GM19455 (cell line): ENCODE results near the gene ISG15.
"Not testable (repeated sequence)": the region's sequence is repeated elsewhere in the genome, so short reads cannot be mapped to it uniquely, and the experiment has no call there.

Source experiments
- ATAC-seq: cut with Tn5 transposase; IDR thresholded peaks from one replicate; pipeline ENCODE4 v1.9.1; 2021; ENCODE audit not compliant: unreplicated experiment

The ISG15 gene

GRCh38 chr1:1043921-1044320 is 30.6 kb downstream of the ISG15 start:
- no peak for ATAC-seq

- ATAC-seq: no peak
These were observed 31.3 kb downstream of the ISG15 start for GRCh38 chr1:1044455-1045078.

DNA sequence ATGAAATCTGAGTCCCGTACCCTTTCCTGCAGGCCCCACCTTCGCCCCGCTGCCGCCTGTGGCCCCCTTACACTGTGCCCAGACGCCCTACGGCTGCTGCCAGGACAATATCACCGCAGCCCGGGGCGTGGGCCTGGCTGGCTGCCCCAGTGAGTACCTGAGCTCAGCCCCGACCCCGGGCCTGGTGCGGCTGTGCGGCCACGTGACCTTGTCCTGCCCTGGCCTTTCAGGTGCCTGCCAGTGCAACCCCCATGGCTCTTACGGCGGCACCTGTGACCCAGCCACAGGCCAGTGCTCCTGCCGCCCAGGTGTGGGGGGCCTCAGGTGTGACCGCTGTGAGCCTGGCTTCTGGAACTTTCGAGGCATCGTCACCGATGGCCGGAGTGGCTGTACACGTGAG is 31.8 kb downstream of the ISG15 start:
- ATAC-seq: no peak

DNA sequence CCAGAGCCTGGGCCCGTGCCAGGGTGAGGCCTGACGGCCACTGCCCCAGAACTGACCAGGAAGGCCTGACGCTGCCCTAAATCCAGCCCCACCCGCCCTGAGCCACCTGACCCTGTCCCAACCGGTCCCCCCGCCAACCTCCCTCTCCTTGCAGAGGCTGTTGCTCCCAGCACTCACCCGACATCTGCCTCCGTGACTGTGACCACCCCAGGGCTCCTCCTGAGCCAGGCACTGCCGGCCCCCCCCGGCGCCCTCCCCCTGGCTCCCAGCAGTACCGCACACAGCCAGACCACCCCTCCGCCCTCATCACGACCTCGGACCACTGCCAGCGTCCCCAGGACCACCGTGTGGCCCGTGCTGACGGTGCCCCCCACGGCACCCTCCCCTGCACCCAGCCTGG is 32.9 kb downstream of the ISG15 start:
- ATAC-seq: no peak

DNA sequence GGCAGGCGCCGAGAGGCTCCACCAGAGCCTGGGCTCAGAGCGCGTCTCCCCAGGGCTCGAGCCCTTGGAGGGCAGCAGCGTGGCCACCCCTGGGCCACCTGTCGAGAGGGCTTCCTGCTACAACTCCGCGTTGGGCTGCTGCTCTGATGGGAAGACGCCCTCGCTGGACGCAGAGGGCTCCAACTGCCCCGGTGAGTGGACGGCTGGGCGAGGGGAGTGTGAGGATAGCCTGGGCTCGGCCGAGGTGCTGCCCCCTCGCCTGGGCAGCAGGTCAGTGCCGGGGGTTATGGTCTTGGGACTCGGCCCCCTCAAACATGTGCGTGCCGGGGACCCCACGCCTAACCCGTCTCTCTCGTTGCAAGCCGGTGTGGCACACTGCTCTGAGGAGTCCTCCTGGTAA is 33.5 kb downstream of the ISG15 start:
- ATAC-seq: no peak

- no peak for ATAC-seq
These were observed 34.1 kb downstream of the ISG15 start for GRCh38 chr1:1047407-1047806.

DNA sequence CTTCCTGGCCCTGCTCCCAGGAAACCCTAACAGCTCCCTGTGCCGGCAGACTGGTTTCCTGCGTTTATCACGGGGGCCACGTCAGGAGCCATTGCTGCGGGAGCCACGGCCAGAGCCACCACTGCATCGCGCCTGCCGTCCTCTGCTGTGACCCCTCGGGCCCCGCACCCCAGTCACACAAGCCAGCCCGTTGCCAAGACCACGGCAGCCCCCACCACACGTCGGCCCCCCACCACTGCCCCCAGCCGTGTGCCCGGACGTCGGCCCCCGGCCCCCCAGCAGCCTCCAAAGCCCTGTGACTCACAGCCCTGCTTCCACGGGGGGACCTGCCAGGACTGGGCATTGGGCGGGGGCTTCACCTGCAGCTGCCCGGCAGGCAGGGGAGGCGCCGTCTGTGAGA is 34.7 kb downstream of the ISG15 start:
- no peak for ATAC-seq

GRCh38 chr1:1048765-1049164 is 35.5 kb downstream of the ISG15 start:
- no peak for ATAC-seq

GRCh38 chr1:1049318-1050165 is 36.2 kb downstream of the ISG15 start:
- ATAC-seq: no peak

DNA sequence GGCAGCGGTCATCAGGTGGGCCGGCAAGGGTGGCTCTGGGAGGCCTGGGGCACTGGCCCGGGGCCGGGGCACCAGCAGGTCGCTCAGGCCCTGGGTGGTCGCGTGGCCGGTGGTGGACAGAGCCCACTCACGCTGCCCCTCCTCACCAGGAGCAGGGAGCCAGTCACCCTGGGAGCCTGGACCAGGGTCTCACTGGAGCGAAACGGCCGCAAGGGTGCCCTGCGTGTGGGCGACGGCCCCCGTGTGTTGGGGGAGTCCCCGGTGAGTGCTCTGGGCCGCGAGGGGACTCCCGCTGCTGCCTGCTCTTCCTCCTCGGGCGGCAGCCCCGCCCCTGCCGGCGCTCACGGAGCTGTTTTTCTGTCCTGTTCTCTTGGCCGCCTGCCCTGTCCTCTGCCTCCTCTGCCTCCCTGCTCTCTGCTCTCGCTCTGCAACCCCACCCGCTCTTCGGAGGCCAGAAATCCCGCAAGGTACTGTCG is 37.3 kb downstream of the ISG15 start:
- no peak for ATAC-seq

DNA sequence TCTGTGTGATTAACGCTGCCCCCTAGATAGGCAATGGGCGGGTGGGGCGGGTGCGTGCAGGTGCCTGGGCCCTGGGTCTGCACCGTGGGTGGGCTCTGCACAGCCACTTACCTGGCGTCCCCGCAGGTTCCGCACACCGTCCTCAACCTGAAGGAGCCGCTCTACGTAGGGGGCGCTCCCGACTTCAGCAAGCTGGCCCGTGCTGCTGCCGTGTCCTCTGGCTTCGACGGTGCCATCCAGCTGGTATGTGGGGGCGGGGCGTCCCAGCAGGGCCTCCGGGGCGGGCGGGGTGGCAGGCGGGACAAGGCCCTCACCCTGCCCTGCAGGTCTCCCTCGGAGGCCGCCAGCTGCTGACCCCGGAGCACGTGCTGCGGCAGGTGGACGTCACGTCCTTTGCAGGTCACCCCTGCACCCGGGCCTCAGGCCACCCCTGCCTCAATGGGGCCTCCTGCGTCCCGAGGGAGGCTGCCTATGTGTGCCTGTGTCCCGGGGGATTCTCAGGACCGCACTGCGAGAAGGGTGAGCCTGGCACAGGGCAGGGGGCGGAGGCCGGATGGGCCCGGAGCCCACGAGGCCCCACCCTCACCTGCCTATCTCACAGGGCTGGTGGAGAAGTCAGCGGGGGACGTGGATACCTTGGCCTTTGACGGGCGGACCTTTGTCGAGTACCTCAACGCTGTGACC is 38.0 kb downstream of the ISG15 start:
- no peak for ATAC-seq

DNA sequence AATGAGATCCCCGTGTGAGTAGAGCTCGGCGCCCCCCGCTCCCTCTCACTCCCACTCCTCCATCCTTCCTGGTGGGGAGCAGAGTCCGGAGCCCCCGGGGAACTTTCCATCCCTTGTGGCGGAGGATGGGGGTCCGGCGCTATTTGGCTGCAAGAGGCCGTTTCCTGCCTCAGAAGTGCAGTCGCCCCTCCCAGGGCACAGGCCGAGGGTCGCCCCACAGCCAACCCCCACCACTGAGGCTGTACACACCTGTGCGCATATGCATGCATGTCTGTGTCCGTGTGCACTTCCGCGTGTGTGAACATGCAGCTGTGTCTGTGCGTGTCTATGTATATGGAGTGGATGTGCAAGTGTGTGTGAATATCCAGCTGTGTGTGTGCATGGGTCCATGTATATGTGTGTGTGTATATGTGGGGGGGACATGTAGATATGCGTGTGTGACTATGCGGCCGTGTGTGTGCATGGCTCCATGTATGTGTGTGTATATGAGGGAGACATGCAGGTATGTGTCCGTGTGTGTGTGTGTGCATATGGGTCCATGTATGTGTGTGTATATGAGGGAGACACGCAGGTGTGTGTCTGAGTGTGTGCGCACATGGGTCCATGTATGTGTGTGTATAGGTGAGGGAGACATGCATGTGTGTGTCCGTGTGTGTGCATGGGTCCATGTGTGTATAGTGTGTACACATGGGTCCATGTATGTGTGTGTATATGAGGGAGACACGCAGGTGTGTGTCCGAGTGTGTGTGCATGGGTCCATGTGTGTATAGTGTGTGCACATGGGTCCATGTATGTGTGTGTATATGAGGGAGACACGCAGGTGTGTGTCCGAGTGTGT is 38.9 kb downstream of the ISG15 start:
- ATAC-seq: no peak

- no peak for ATAC-seq
These were observed 39.7 kb downstream of the ISG15 start for GRCh38 chr1:1053022-1053421.

GRCh38 chr1:1053682-1054081 is 40.4 kb downstream of the ISG15 start:
- no peak for ATAC-seq

DNA sequence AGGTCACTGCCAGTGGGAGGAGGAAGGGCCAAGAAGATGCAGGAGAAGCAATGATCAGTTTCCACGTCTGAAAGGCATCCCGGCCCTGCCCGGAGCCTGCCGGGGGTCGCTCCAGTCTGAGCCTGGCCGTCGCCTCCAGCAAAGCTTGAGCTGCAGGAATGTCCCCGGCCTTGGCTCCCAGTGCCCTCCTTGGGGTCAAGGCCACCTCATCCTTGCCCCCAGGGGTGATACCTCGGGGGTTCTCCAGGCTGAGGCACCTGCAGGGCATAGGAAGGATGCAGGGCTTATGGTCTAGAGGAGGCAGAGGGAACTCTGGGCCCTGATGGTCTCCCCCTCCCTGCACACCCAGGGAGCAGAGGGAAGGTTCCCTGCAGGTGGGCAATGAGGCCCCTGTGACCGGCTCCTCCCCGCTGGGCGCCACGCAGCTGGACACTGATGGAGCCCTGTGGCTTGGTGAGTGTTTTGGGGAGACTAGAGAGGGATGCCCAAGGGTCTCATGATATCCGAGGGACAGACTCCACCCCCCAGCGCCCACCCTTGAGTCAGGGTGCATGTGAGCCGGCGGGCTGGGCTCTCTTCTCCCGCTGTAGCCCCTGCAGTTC is 40.9 kb downstream of the ISG15 start:
- ATAC-seq: no peak

DNA sequence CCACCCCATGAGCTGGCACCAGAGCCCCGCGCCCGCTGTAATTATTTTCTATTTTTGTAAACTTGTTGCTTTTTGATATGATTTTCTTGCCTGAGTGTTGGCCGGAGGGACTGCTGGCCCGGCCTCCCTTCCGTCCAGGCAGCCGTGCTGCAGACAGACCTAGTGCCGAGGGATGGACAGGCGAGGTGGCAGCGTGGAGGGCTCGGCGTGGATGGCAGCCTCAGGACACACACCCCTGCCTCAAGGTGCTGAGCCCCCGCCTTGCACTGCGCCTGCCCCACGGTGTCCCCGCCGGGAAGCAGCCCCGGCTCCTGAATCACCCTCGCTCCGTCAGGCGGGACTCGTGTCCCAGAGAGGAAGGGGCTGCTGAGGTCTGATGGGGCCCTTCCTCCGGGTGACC is 41.7 kb downstream of the ISG15 start:
- ATAC-seq: no peak

- ATAC-seq: no peak
These were observed 42.8 kb downstream of the ISG15 start for GRCh38 chr1:1055841-1056736.

DNA sequence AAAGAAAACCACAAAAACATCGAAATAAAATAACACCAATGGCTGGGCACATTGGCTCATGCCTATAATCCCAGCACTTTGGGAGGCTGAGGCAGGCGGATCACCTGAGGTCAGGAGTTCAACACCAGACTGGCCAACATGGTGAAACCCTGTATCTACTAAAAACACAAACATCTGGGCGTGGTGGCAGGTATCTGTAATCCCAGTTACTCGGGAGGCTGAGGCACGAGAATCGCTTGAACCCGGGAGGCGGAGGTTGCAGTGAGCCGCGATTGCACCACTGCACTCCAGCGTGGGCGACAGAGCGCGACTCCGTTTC is 44.4 kb downstream of the ISG15 start:
- ATAC-seq: not testable (repeated sequence)

- ATAC-seq: no peak
These were observed 45.0 kb downstream of the ISG15 start for GRCh38 chr1:1058088-1058905.
